Measurements from ENCODE around the gene PTPRD. TPM values are rescaled to one million over a fixed set of nuclear protein-coding genes. Genes with fewer than 3 reads are reported as not detected.

PTPRD gene
- total RNA-seq, 1 donor from 2014 or later = 0.05 TPM

GRCh38 chr9:8754751-8755150 lies 1858.1 kb downstream of the PTPRD start:
- Mint-ChIP-seq H3K4me1 (ENCODE audit: low read depth) (no peaks in the 10 kb centered on the region), H3K9me3 (no peaks in the 10 kb centered on the region), H3K4me3 (no peak overlapping the region), H3K27ac (no peak overlapping the region), H3K36me3 (ENCODE audit: low read depth) (no peaks in the 10 kb centered on the region), H3K27me3 (ENCODE audit: insufficient read depth) (no peaks in the 10 kb centered on the region)
- intact Hi-C loops (cut with micrococcal nuclease) = loop anchor here (10.0 kb wide), 1 partner anchor 1720 kb away; no protein-coding TSS in a partner anchor
- no peak for DNase-seq (ENCODE audit: low spot score)

GRCh38 chr9:8751406-8751930 lies 1861.3 kb downstream of the PTPRD start:
- intact Hi-C loops (cut with micrococcal nuclease) = loop anchor here (10.0 kb wide), 1 partner anchor 1723 kb away; no protein-coding TSS in a partner anchor
- DNase-seq (ENCODE audit: low spot score) = no peak
- Mint-ChIP-seq H3K4me1 (ENCODE audit: low read depth) (no peaks in the 10 kb centered on the region), H3K9me3 (no peaks in the 10 kb centered on the region), H3K4me3 (no peak overlapping the region), H3K27ac (no peak overlapping the region), H3K36me3 (ENCODE audit: low read depth) (no peaks in the 10 kb centered on the region), H3K27me3 (ENCODE audit: insufficient read depth) (no peaks in the 10 kb centered on the region)

- Mint-ChIP-seq H3K4me1 (ENCODE audit: low read depth) (no peaks in the 10 kb centered on the region), H3K9me3 (no peaks in the 10 kb centered on the region), H3K27me3 (ENCODE audit: insufficient read depth) (no peaks in the 10 kb centered on the region), H3K27ac (no peak overlapping the region), H3K36me3 (ENCODE audit: low read depth) (no peaks in the 10 kb centered on the region), H3K4me3 (no peak overlapping the region)
- intact Hi-C loops (cut with micrococcal nuclease) = loop anchor here (10.0 kb wide), 1 partner anchor 1724 kb away; no protein-coding TSS in a partner anchor
- DNase-seq (ENCODE audit: low spot score) = no peak
Observed at GRCh38 chr9:8750639-8751051, 1862.2 kb downstream of the PTPRD start.

GRCh38 chr9:8745347-8745746 lies 1867.5 kb downstream of the PTPRD start:
- no peak overlapping the region for H3K27ac Mint-ChIP-seq
- no peaks in the 10 kb centered on the region for H3K9me3 Mint-ChIP-seq
- DNase-seq (ENCODE audit: low spot score) = no peak
- H3K27me3 Mint-ChIP-seq (ENCODE audit: insufficient read depth) = no peaks in the 10 kb centered on the region
- H3K4me1 Mint-ChIP-seq (ENCODE audit: low read depth) = no peaks in the 10 kb centered on the region
- intact Hi-C loops (cut with micrococcal nuclease) = no loop called here
- H3K4me3 Mint-ChIP-seq = no peak overlapping the region
- H3K36me3 Mint-ChIP-seq (ENCODE audit: low read depth) = no peaks in the 10 kb centered on the region

GRCh38 chr9:8738945-8739344 lies 1873.9 kb downstream of the PTPRD start:
- H3K27me3 Mint-ChIP-seq (ENCODE audit: insufficient read depth) = no peaks in the 10 kb centered on the region

GRCh38 chr9:8736805-8737204 lies 1876.0 kb downstream of the PTPRD start:
- no peak for DNase-seq (ENCODE audit: low spot score)
- no peaks in the 10 kb centered on the region for H3K27me3 Mint-ChIP-seq (ENCODE audit: insufficient read depth)
- no peak overlapping the region for H3K4me3 Mint-ChIP-seq
- no peaks in the 10 kb centered on the region for H3K4me1 Mint-ChIP-seq (ENCODE audit: low read depth)
- no peaks in the 10 kb centered on the region for H3K36me3 Mint-ChIP-seq (ENCODE audit: low read depth)
- no peak overlapping the region for H3K27ac Mint-ChIP-seq
- intact Hi-C loops (cut with micrococcal nuclease) = no loop called here
- H3K9me3 Mint-ChIP-seq = no peaks in the 10 kb centered on the region

More at GRCh38 chr9:8738945-8739344, 1873.9 kb downstream of the PTPRD start:
- H3K27ac Mint-ChIP-seq = no peak overlapping the region
- no peaks in the 10 kb centered on the region for H3K9me3 Mint-ChIP-seq
- no peaks in the 10 kb centered on the region for H3K36me3 Mint-ChIP-seq (ENCODE audit: low read depth)
- no peak overlapping the region for H3K4me3 Mint-ChIP-seq
- no peaks in the 10 kb centered on the region for H3K4me1 Mint-ChIP-seq (ENCODE audit: low read depth)
- no peak for DNase-seq (ENCODE audit: low spot score)
- intact Hi-C loops (cut with micrococcal nuclease) = no loop called here

GRCh38 chr9:8734760-8735159 lies 1878.0 kb downstream of the PTPRD start:
- intact Hi-C loops (cut with micrococcal nuclease) = no loop called here
- Mint-ChIP-seq H3K27ac (no peak overlapping the region), H3K36me3 (ENCODE audit: low read depth) (no peaks in the 10 kb centered on the region), H3K27me3 (ENCODE audit: insufficient read depth) (no peaks in the 10 kb centered on the region), H3K4me1 (ENCODE audit: low read depth) (no peaks in the 10 kb centered on the region), H3K4me3 (no peak overlapping the region), H3K9me3 (no peaks in the 10 kb centered on the region)
- no peak for DNase-seq (ENCODE audit: low spot score)

- no peaks in the 10 kb centered on the region for H3K9me3 Mint-ChIP-seq
- H3K36me3 Mint-ChIP-seq (ENCODE audit: low read depth) = no peaks in the 10 kb centered on the region
- DNase-seq (ENCODE audit: low spot score) = no peak
- intact Hi-C loops (cut with micrococcal nuclease) = no loop called here
- no peak overlapping the region for H3K4me3 Mint-ChIP-seq
- no peak overlapping the region for H3K27ac Mint-ChIP-seq
- H3K4me1 Mint-ChIP-seq (ENCODE audit: low read depth) = no peaks in the 10 kb centered on the region
- no peaks in the 10 kb centered on the region for H3K27me3 Mint-ChIP-seq (ENCODE audit: insufficient read depth)
Observed at GRCh38 chr9:8733131-8733954, 1879.5 kb downstream of the PTPRD start.

- no peaks in the 10 kb centered on the region for H3K4me1 Mint-ChIP-seq (ENCODE audit: low read depth)
- H3K27ac Mint-ChIP-seq = no peak overlapping the region
- H3K4me3 Mint-ChIP-seq = no peak overlapping the region
- intact Hi-C loops (cut with micrococcal nuclease) = no loop called here
- H3K27me3 Mint-ChIP-seq (ENCODE audit: insufficient read depth) = no peaks in the 10 kb centered on the region
- no peaks in the 10 kb centered on the region for H3K9me3 Mint-ChIP-seq
- no peak for DNase-seq (ENCODE audit: low spot score)
- no peaks in the 10 kb centered on the region for H3K36me3 Mint-ChIP-seq (ENCODE audit: low read depth)
Observed at GRCh38 chr9:8732367-8733075, 1880.3 kb downstream of the PTPRD start.

GRCh38 chr9:8730618-8731017 lies 1882.2 kb downstream of the PTPRD start:
- no peaks in the 10 kb centered on the region for H3K36me3 Mint-ChIP-seq (ENCODE audit: low read depth)
- no peaks in the 10 kb centered on the region for H3K4me1 Mint-ChIP-seq (ENCODE audit: low read depth)
- H3K4me3 Mint-ChIP-seq = no peak overlapping the region
- DNase-seq (ENCODE audit: low spot score) = no peak
- H3K27me3 Mint-ChIP-seq (ENCODE audit: insufficient read depth) = no peaks in the 10 kb centered on the region
- no peak overlapping the region for H3K27ac Mint-ChIP-seq
- no peaks in the 10 kb centered on the region for H3K9me3 Mint-ChIP-seq
- intact Hi-C loops (cut with micrococcal nuclease) = no loop called here

GRCh38 chr9:8728910-8729309 lies 1883.9 kb downstream of the PTPRD start:
- no peaks in the 10 kb centered on the region for H3K27me3 Mint-ChIP-seq (ENCODE audit: insufficient read depth)
- DNase-seq (ENCODE audit: low spot score) = no peak
- no peaks in the 10 kb centered on the region for H3K4me1 Mint-ChIP-seq (ENCODE audit: low read depth)
- no peaks in the 10 kb centered on the region for H3K9me3 Mint-ChIP-seq
- H3K27ac Mint-ChIP-seq = no peak overlapping the region
- H3K4me3 Mint-ChIP-seq = no peak overlapping the region
- intact Hi-C loops (cut with micrococcal nuclease) = no loop called here
- no peaks in the 10 kb centered on the region for H3K36me3 Mint-ChIP-seq (ENCODE audit: low read depth)

- no peak for DNase-seq (ENCODE audit: low spot score)
- H3K4me3 Mint-ChIP-seq = no peak overlapping the region
- H3K4me1 Mint-ChIP-seq (ENCODE audit: low read depth) = no peaks in the 10 kb centered on the region
- intact Hi-C loops (cut with micrococcal nuclease) = no loop called here
- H3K27me3 Mint-ChIP-seq (ENCODE audit: insufficient read depth) = no peaks in the 10 kb centered on the region
- H3K27ac Mint-ChIP-seq = no peak overlapping the region
- no peaks in the 10 kb centered on the region for H3K9me3 Mint-ChIP-seq
- H3K36me3 Mint-ChIP-seq (ENCODE audit: low read depth) = no peaks in the 10 kb centered on the region
Observed at GRCh38 chr9:8727191-8727590, 1885.6 kb downstream of the PTPRD start.

- Mint-ChIP-seq H3K4me3 (no peak overlapping the region), H3K4me1 (ENCODE audit: low read depth) (no peaks in the 10 kb centered on the region), H3K9me3 (no peaks in the 10 kb centered on the region), H3K27ac (no peak overlapping the region), H3K36me3 (ENCODE audit: low read depth) (no peaks in the 10 kb centered on the region), H3K27me3 (ENCODE audit: insufficient read depth) (no peaks in the 10 kb centered on the region)
- intact Hi-C loops (cut with micrococcal nuclease) = no loop called here
- no peak for DNase-seq (ENCODE audit: low spot score)
Observed at GRCh38 chr9:8726692-8727091, 1886.1 kb downstream of the PTPRD start.
